HG03159 (cell line): ENCODE data around the gene MED10.

ENCODE experiments used
- ATAC-seq: cut with Tn5 transposase; IDR thresholded peaks from one replicate; pipeline ENCODE4 v1.9.1; 2021; ENCODE audit warnings: mild to moderate bottlenecking, moderate library complexity; ENCODE audit not compliant: unreplicated experiment

The MED10 gene, protein sequence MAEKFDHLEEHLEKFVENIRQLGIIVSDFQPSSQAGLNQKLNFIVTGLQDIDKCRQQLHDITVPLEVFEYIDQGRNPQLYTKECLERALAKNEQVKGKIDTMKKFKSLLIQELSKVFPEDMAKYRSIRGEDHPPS

DNA sequence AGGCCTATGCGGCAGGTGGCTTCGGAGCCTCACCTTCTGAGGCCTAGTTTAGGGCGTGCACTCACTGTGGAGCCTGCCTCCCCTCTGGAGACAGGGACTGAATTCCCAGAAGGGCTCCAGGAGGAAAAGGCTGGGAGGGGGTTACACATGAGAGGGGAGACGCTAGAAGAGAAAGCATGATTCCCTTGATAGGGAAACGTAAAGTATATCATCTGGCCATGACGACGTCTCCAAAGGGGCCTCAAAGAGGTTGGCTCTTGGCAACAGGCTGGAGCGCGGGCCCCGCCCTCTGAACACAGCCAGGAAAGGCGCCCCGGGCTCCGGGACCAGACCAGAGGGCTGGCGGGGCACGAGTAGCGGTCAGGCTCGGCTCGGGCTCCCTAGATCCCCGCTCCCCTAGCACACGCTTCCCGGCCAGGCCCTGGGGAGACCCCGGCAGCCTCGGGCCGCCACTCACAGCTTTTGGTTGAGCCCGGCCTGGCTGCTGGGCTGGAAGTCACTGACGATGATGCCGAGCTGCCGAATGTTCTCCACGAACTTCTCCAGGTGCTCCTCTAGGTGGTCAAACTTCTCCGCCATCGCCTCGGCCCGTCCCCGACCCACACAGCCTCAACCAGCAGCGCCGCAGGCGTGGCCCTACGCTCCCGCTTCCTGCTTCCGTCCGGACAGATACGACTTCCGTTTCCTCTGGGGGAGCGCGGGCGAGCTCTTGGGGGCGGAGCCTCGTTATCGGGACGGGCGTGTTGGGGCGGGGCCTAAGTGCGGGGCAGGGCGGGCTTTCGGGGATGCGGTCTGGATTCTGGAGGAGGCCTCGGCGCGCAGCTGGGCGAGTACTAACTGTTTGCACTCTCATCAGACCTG is at the start of gene MED10:
TSS of gene MED10 (minus strand) at position 643 of the 861 bp plus-strand sequence. CDS start at position 579, 64 bp downstream.
- ATAC-seq = peak; percentile 99

- ATAC-seq = no peak
Measured at GRCh38 chr5:6427694-6428093, 49.3 kb upstream of the MED10 start.

DNA sequence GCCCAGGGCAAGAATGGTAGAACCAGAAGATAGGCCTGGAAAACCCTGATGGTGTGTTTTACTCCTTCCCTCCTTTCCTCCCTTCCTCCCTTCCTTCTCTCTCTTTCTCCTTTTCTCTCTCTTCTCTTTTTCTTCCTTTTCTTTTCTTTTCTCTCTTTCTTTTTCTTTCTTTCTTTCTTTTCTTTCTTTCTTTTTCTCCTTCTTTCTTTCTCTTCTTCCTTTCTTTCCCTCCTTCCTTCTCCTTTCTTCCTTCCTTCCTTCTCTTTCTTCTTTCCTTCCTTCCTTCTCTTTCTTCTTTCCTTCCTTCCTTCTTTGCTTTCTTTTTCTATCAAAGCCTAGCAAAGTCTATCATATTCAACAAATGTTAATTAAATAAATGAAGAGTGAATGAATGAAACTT is 46.4 kb upstream of the MED10 start:
- ATAC-seq = no peak

- ATAC-seq = no peak
Measured at GRCh38 chr5:6424110-6424659, 45.8 kb upstream of the MED10 start.

- no peak for ATAC-seq
Measured at GRCh38 chr5:6423327-6424109, 45.2 kb upstream of the MED10 start.

DNA sequence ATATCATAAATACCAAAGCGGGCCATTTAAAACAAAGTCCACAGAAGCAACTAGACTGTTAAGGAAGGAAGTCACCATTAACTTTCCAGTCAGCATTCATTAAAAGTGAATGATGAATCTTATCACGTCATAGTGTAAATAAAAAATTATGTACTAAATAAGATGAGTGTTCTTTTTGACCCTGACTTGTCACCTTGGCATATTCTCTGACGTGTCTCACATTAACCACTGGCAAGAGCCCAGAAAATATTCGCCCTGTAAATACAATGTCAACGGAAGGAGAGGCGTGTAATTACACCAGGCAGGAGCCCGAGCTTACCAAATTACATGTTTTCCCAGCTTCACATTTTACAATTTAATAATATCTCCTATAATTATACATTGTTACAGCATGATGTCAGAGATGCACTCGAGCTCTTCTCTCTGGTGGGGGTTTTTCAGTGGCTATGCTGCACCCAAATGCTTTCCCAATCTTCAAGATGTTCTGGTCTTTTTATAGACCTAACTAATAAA is 41.0 kb upstream of the MED10 start:
- ATAC-seq = no peak

GRCh38 chr5:6418679-6419276 is 40.4 kb upstream of the MED10 start:
- no peak for ATAC-seq

- no peak for ATAC-seq
Measured at GRCh38 chr5:6417657-6418056, 39.3 kb upstream of the MED10 start.

- no peak for ATAC-seq
Measured at GRCh38 chr5:6412811-6413210, 34.5 kb upstream of the MED10 start.

GRCh38 chr5:6411141-6411540 is 32.8 kb upstream of the MED10 start:
- no peak for ATAC-seq

GRCh38 chr5:6410421-6410820 is 32.1 kb upstream of the MED10 start:
- ATAC-seq = no peak

GRCh38 chr5:6408627-6409446 is 30.5 kb upstream of the MED10 start:
- ATAC-seq = no peak

GRCh38 chr5:6408260-6408596 is 29.9 kb upstream of the MED10 start:
- no peak for ATAC-seq

GRCh38 chr5:6407558-6408259 is 29.4 kb upstream of the MED10 start:
- ATAC-seq = no peak

DNA sequence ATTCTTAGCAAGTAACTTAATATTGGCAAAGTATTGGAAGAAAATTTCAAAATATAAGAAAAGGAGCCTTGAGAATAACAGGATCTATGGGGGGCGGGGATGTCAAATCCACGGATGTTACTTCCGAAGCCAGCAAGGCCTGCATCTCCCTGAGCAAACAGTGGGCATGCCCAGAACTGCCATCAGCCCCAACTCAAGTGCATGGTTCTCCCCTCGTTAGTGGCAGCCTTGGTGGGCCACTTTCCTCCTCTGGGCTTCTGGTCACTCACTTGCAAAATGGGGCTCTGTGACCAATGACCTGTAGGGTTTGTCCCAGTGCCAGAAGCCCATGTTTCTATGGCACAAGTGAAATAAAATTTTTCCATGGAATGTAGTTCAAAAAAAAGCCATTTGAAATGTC is 27.2 kb upstream of the MED10 start:
- no peak for ATAC-seq

DNA sequence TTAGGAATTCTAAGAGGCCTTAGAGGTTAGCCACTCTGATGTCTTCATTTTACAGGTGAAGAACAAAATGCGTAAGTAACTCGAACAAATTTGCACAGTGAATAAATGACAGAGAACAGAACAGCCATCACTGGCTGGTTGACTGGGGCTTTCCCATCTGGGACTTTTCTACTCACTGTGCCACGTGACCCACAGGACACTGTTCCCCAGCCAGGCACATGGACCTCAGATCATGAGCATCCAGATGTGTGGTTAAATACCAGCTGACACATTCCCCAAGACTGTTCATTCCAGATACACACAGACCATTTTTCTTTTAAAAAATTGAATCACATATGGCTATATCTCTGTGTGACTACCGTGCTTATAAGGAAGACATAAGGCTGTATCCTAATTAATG is 25.8 kb upstream of the MED10 start:
- ATAC-seq = peak; percentile 50

DNA sequence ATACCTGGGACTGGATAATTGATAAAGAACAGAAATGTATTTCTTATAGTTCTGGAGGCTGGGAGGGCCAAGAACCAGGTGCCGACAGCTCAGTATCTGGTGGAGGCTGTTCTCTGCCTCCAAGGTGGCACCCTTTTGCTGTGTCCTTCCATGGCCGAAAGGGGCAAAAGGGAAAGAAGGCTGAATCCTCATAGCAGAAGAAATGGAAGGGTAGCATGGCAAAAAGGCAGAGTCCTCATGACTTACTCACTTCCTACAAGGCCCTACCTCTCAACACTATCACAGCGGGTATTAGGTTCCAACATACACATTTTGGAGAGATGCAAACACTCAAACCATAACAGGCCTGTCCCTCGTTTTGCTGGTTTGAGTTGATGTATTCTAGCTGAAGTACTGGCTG is 25.1 kb upstream of the MED10 start:
- no peak for ATAC-seq

DNA sequence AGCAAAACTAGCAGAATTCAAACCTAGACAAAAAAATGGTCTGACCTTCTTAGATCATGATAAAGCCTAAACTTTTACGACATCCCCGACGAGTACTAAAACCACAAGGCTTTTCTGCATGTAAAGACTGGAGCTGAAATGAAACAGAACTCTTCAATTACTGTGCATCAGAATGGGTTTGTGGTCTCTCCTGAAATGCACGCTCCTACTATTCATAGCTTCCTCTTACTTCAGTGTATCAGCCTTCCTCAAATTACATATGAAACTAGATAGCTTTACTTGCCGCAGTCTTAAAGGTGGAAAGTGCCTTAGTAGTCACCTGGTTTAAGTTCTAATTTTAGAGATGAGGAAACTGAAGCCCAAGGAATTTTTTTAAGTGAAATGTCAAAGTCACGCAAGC is 24.6 kb upstream of the MED10 start:
- no peak for ATAC-seq

DNA sequence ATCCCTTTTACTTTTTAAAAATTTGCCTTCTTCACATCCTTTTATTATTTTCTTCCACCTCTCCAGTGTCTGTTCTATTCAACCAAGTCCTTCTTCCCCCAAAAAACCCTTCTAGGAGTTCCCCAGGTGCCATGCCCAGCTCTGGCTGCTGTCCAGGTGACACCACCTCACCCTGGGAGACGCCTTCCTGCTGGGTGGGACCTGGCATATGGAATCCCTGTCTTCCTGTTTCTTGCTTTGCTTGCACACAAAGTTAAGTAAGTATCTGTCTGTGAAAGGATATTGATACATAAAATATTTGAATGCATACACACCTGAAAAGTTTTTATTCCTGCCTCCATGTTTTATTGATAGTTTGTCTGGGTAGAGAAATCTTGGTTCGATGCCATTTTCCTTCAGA is 23.1 kb upstream of the MED10 start:
- ATAC-seq = no peak
